GM19035 (cell line): Measurements from ENCODE around the gene PRRX2.
"Not testable (repeated sequence)": the region's sequence is repeated elsewhere in the genome, so short reads cannot be mapped to it uniquely, and the experiment has no call there.

Experiments
- ATAC-seq: cut with Tn5 transposase; IDR thresholded peaks from one replicate; pipeline ENCODE4 v1.9.1; 2021; ENCODE audit not compliant: unreplicated experiment

The PRRX2 gene

GRCh38 chr9:129755151-129755550 lies 89.7 kb downstream of the PRRX2 start:
- no peak for ATAC-seq

DNA sequence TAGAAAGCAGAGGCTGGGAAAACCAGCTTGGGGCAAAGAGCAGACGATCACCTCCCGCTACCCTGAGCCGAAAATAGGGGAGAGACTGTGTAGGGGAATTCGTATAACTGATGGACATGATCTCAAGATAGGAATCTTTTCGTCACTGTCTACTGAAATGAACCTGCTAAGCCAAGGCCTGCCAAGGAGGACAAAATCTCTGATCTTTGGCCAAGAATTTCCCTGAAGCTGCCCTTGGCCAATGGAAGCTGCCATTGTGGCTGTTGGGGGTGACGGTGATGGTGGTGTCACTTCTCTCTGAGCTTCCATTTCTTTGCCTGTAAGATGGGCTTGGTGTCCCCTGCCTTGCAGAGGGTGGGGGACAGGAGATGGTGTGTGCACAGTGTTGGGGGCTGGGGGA lies 90.7 kb downstream of the PRRX2 start:
- ATAC-seq = no peak

DNA sequence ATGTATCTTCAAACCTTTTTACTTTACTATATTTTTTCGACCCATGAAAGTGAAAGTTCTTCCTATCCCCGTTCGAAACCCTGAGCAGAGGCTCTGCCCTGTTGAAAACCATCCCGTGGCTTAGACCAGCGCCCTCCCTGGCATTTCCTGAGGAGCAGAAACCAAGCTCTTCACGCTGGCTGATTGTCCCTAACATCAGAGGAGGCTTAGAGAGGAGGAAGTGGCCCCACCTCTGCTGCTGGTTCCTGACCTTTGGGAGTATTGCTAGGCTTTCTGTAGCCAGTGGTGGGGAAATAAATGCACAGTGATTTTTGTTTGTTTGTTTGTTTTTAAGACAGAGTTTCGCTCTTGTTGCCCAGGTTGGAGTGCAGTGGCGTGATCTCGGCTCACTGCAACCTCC lies 91.6 kb downstream of the PRRX2 start:
- ATAC-seq = no peak

DNA sequence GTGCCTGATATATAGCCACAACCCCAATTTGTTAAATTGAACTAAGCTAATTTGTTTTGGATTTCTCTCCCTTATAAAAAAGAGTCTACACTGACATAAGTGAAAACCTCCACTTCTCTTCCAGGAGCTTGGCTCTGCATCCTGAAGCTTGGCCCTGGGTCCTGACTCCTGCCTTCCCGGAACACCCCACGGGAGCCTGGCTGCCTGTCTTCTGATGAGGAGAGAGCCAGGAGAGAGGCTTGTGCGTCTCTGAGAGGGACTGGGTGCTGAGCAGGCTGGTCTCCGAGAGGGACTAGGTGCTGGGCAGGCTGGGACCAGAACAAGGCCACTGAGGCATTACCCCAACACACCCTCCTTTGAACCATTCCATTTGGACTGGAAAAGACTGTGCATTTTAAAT lies 93.9 kb downstream of the PRRX2 start:
- ATAC-seq = no peak

DNA sequence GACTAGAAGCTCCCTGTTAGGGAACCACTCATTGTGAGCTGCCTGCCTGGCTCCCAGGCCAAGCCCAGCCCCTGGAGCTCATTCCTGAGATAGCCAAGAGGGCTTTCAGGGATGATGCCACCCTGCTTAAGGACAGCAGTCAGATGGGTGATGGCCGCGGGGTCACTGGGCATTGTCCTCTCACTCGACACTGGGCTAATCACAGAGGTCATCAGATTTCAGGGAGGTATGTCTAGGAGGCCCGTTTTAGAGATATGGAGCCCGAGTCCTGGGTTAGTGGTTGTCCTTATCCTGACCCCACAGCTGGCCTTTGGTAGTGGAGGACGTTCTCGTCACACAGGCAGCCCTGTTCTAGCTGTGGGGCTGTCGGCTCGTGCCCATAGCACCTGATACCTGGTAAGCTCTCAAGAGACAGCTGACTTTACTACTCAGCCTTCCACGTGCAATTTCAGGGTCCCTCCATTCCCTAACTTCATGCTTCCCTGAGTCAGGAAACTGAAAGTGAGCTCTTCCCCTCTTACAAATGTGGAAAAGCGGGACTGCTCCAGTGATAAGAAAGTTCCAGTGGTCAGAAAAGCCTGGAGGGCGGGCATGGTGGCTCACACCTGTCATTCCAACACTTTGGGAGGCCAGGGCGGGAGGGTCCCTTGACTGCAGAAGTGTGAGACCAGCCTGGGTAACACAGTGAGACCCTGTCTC lies 94.5 kb downstream of the PRRX2 start:
- ATAC-seq = no peak

GRCh38 chr9:129760784-129761183 lies 95.3 kb downstream of the PRRX2 start:
- not testable (repeated sequence) for ATAC-seq

GRCh38 chr9:129761293-129761900 lies 96.0 kb downstream of the PRRX2 start:
- no peak for ATAC-seq

DNA sequence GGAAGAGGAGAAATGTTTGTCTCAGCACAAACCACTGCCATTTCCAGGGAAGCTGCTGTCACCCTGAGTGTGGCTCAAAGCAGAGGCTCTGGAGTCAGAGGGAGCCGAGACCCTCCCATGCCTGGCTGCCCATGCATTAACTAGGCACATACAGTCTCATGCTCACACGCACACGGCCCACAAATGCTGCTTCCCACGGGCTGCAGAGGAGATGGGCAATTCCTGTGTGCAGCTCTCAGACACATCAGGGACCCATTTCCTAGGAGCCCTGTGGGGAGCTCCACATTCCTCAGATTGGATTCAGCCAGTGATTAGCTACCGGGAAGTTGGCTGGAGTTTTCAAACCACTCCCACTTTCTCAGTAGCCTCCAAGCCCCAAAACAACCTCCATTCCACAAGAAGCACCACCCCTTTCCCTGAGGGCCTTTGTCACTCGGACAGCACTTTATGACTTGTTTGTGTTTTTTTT lies 96.5 kb downstream of the PRRX2 start:
- ATAC-seq = no peak

DNA sequence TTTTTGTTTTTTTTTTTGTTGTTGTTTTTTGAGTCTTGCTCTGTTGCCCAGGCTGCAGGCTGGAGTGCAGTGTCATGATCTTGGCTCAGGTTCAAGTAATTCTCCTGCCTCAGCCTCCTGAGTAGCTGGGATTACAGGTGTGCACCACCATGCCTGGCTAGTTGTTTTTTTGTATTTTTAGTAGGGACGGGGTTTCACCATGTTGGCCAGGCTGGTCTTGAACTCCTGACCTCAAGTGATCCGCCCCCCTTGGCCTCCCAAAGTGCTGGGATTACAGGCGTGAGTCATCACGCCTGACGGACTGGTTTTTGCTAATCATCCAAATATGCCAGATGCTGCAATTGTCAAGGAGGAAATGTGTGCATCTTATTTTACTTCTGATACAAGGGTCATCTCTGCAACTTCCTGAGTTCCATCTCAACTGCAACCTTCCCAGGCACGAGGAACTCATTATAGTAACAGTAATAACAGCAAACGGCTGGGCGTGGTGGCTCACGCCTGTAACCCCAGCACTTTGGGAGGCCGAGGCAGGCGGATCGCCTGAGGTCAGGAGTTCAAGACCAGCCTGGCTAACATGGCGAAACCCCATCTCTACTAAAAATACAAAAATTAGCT lies 97.0 kb downstream of the PRRX2 start:
- ATAC-seq = not testable (repeated sequence)

DNA sequence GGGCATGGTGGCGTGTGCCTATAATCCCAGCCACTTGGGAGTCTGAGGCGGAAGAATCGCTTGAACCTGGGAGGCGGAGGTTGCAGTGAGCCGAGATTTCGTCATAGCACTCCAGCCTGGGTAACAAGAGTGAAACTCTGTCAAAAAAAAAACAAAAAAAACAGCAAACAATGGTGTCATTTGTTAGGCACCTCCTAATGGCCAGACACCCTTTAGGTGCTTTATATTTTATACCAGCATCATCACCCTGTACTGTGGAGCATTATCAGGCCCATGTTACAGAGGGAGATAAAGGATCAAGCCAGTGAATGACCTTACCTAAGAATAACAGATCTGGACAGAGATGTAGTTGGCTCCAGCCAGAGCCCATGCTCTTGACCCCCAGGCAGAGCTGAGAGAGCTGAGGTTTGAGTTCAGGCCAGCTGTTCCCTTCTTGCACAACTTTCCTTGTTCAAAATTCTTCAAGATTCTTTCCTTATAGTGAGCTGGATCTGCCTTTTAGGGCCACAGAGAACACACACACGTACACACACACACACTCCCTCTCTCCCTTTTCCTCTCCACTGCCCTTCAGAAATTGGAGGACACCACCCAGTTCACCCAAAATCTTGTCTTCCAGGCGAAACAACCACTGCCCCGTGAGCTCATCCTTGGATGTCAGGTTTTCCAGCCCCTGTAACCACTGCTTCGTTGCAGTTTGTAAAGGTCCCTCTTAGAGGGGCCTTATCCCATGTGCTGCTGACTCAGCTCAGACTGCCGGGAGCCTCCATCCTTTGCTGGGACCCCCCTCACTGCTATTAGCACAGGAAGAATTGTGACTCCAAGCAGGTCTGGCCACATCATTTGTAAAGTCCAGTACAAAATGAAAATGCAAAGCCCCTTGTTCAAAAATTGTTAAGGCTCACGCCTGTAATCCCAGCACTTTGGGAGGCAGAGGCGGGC lies 97.8 kb downstream of the PRRX2 start:
- no peak for ATAC-seq

DNA sequence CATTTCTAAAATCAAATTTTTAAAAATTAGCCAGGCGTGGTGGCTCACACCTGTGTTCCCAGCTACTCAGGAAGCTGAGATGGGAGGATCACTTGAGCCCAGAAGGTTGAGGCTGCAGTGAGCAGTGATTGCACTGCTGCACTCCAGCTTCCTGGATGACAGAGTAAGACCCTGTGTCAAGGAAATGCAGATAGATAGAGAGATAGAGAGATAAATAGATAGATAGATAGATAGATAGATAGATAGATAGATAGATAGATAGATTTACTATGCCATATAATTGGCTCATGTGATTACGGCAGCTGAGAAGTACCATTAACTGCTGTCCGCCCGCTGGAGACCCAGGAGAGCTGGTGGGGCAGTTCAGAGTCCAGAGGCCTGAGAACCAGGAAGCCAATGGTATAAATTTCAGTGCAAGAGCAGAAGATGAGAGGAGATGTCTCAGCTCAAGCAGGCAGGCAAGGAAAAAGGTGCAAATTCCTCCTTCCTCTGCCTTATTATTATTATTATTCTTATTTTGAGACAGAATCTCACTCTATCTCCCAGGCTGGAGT lies 100.4 kb downstream of the PRRX2 start:
- no peak for ATAC-seq

DNA sequence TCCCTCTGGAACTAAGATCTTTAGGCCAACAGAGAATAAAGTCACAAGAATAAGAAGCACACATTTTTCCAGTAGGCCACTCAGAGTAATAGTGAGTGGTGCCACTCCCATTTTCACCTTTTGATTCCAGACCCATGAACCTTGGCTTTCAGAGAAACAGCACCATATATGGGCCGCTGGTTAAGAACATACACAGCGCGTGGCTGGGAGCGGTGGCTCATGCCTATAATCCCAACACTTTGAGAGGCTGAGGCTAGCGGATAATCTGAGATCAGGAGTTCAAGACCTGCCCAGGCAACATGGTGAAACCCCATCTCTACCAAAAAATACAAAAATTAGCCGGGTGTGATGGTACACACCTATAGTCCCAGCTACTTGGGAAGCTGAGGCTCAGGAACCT lies 103.0 kb downstream of the PRRX2 start:
- ATAC-seq = no peak

GRCh38 chr9:129769669-129770068 lies 104.2 kb downstream of the PRRX2 start:
- no peak for ATAC-seq

DNA sequence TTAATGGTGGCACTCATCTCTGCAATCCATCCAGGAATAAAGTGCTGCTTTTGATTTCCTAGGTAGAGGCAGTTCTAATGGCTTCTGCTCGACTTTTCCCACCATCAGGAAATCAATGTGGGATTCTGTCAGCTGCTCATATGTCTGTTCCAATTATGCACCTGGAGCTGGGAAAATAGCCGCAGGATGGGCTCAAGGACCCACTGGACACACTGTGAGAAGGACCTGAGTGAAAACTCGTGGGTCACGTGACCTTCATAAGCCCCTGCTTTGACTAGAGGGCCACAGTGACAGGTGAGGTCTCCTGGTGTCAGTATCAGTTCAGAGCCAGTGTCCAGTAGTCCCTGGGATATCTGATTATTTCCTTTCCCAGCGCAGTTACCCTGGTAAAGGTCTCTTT lies 105.3 kb downstream of the PRRX2 start:
- ATAC-seq = no peak
